GM18508 (cell line): ENCODE results near the gene RRAS2.
"Not testable (repeated sequence)": the region's sequence is repeated elsewhere in the genome, so short reads cannot be mapped to it uniquely, and the experiment has no call there.

Experiments
- ATAC-seq: cut with Tn5 transposase; IDR thresholded peaks from one replicate; pipeline ENCODE4 v1.9.1; 2021; ENCODE audit warnings: moderate number of reproducible peaks; ENCODE audit not compliant: insufficient read depth, unreplicated experiment

RRAS2 gene

GRCh38 chr11:14264966-14265365, 94.0 kb downstream of the RRAS2 start:
- ATAC-seq, result no peak

- no peak for ATAC-seq
These were observed 96.6 kb downstream of the RRAS2 start for GRCh38 chr11:14262271-14262846.

- no peak for ATAC-seq
These were observed 97.9 kb downstream of the RRAS2 start for GRCh38 chr11:14261066-14261465.

DNA sequence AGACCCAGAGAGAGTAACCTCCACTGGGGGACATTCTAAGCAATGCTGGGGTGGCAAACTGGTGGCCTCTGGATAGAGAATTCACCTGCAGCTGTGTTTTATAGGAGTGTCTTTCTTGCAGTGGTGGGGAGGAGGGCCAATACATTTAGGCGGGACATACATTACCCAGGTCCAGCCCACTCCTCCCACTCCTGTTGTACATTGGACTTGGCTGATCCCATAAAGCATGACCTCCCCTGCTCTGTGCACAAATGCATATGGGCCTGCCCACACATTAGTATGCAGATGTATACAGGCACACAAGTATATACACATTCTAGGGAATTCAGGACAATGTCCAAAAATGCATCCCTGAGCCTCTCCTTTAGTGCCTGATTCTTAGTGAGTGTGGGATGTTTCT, 99.1 kb downstream of the RRAS2 start:
- no peak for ATAC-seq

DNA sequence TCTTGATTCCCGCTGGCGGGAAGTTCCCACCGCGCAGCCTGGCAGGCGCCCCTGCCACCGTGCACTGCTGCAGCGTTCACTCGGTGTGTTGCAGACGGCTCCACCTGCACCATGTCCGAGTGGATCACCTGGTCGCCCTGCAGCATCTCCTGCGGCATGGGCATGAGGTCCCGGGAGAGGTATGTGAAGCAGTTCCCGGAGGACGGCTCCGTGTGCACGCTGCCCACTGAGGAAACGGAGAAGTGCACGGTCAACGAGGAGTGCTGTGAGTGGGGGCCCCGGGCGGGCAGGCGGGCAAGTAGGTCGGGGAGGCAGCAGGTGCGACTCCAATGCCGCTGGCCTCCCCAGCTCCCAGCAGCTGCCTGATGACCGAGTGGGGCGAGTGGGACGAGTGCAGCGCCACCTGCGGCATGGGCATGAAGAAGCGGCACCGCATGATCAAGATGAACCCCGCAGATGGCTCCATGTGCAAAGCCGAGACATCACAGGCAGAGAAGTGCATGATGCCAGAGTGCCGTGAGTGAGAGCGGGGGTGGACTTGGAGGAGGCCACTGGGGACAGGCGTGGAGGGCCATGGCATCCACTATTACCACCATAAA, 99.7 kb downstream of the RRAS2 start:
- no peak for ATAC-seq

DNA sequence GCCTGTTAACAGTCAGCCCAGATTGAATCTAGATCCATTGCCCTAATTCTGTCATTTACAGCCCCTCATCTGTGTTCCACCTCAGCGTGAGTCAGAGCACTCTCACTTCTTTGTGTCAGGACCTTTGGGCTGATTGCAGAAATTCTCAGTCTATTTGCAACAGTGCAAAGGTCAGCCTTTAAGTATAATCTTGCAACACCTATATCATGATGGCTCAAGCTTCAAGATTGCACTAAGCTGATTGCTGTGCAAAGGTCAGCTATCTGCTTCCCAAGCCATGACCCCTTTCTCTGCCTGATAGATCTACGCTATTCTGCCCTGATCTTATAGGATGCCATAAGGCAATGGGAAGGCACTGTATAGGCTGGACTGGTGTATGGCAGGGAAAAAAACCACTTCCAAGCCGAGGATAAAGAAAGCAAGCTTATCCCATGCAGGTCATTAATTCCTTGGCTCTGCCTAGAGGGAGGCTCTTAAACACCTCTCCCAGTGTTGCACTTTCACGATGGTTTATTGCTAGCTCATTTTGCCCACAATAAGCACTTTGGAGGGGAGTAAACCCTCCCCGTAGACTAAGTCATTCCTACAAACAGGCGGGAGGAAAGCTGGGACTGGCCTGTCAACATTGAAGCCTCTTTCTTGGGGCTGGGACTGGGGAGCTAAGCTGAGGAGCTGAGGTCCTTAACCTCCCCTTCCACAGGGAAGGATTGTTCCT, 100.6 kb downstream of the RRAS2 start:
- ATAC-seq, result no peak

- ATAC-seq, result no peak
These were observed 103.8 kb downstream of the RRAS2 start for GRCh38 chr11:14255238-14255534.

DNA sequence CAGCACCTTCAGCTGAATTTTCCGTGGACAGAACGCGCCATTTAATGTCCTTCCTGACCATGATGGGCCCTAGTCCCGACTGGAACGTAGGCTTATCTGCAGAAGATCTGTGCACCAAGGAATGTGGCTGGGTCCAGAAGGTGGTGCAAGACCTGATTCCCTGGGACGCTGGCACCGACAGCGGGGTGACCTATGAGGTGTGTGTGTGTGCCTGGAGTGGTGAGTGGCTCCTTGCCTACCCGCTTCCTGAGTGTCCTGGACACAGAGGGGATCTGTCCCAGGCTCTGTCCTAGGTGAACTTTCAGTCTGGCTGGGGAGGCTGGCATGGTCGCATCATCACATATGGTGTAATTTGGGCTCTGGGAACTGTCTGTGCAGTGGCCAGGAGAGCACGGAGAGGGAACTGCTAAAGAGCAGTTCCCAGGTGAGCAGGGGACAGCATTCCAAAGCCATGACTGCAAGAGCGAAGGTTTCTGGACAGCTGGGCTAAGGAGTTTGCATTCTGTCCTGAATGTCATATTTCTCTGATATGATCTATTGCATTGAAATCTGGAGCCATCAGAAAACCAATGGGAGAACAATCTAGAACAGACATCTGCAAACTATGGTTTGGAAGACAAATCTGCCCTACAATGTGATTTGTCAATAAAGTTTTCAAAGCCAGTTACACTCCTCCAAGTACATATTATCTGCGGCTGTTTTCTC, 104.3 kb downstream of the RRAS2 start:
- ATAC-seq, result no peak

DNA sequence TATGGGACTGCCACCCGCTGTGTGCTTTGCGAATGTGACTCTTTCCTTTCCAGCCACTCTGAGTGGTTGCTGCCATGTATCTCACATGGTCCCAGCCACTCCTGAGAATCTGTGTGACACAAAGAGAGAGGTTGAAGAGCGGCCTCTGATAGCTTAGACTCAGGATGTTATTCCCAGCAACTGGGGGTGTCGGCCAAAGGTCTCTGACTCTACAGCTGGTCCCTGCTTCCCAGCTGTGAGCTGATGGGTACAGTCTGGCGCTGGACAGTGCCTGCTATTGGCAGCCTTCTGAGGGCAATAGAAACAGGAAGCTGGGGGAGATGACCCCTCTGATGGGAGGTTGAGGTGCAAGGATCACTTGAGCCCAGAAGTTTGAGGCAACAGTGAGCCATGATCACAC, 105.1 kb downstream of the RRAS2 start:
- ATAC-seq, result no peak

DNA sequence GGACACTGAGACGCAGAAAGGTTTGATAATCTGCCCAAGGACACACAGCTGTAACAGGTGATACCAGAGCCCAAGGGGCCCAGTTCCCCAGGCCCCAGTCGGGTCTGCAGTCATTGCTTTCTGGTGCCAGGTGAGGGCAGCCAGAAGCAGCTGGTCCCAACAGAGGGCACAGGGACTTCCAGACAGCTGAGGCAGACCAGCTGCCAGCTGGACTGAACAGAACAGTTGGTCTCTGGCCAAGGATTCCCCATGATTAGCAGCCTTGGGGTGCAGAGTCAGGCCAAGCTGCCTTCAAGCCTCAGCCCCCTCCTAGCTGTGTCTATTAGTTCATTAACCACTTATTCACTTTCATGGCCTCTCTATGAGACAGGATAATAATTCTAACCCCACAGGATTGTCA, 105.6 kb downstream of the RRAS2 start:
- no peak for ATAC-seq

GRCh38 chr11:14252501-14252900, 106.5 kb downstream of the RRAS2 start:
- ATAC-seq, result not testable (repeated sequence)

DNA sequence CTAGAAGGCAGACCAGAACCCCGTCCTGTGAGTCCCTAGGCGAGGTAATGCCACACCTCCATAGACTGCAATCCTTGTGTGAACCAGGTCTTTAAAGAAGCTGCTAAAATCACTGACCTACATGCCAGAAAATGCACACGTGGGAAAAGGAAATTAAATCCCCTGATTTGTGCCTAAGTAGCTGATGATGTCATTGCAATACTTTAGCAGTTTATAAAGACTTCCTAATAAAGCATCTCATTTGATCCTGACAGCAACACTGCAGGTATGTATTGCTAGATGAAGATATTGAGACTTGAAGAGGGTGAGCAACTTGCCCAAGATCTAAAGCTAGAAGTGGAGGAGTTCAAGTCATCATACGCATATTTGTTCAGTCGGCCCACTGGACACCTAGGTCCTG, 107.2 kb downstream of the RRAS2 start:
- ATAC-seq, result no peak

DNA sequence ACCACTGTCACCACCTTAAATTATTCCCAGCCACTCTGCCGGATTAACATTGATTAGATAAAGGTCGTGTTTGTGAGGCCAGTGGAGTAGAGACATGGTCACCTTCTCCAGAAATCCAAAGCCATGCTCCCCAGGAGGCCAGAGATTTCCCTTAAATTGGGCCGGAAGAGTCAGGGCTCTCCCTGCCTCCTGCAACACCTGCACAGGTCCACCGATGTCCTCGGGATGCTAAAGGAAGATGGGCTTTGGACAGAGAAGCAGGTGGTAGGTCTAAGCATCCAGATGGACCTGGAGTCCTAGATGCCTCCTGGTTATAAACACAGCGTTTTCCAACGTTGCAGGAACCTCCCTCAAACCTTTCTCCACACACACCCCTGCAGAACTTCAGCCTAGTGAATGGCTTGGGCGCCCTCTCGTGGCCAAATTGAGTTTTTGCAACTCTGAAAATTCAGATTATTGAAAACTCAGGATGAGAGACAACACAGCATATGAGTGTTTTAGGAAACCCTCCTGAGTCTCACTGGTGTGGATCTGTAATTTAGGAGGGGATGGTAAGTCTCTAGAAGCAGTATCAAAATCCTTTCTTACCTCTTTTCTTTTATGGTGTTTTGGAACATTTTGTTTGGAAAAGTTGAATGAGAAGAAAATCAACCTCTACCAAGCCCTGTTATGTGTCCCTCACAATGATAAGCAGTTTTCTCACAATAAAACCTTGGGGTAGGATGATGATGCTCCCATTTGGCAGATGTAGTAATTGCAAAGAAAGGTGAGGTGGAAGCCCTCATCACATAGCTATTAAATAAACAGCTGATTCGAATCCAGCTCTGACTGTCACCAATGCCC, 109.6 kb downstream of the RRAS2 start:
- no peak for ATAC-seq

GRCh38 chr11:14248580-14248981, 110.4 kb downstream of the RRAS2 start:
- ATAC-seq, result no peak

GRCh38 chr11:14245444-14245843, 113.5 kb downstream of the RRAS2 start:
- ATAC-seq, result no peak

DNA sequence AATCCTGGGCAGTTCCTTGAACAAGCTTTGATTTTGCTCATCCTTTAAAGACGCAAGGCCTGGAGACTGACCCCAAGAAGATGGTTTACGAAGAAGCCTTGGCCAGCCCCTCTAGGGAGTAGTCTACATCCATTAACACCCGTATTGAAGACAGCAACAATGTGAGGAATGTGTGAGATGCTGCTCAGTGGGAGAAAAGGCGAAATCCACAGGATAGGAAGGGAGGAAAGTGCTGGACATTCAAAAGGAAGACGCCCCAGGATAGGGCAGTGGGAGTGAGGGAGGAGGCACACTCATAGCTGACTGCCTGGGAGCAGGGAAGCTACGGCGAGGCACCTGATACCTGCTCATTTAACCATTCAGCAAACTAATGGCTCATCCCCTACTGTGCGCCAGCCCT, 114.1 kb downstream of the RRAS2 start:
- no peak for ATAC-seq

GRCh38 chr11:14242733-14243132, 116.2 kb downstream of the RRAS2 start:
- ATAC-seq, result no peak

DNA sequence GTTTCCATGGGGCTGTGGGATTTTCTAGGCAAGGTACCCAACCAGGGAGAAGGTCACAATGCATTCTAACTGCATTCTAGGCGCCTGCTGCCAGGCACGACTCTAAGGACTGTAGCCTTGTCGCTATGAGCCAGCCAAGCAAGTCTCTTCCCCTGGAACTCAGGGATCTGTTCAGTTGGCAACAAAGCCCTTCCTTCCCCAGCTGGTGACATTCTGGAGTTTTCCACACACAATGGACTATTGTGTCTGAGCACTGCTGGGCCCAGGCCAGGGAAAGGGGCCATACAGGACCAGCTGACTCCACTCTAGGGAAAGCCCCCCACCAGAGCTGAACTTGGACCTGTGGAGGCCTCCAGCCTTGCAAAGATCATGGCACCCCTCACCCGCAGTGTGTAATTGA, 116.8 kb downstream of the RRAS2 start:
- no peak for ATAC-seq

DNA sequence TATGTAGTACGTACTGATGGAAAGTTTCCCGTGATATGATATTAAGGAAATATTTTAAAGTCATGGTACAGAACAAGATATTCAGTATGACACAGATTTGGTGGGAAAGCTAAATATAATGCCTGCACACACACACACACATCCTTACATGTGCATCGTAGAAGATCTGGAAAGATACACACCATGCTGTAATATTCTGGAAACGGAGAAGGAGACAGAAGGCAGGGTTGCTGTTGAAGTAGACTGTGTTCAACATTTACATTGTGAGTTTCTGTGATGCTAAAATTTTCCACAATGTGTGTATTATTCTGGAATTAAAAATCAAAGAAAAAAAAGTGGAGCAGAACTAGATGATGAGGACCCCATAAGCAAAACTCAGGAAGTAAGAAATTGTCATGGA, 118.0 kb downstream of the RRAS2 start:
- no peak for ATAC-seq

DNA sequence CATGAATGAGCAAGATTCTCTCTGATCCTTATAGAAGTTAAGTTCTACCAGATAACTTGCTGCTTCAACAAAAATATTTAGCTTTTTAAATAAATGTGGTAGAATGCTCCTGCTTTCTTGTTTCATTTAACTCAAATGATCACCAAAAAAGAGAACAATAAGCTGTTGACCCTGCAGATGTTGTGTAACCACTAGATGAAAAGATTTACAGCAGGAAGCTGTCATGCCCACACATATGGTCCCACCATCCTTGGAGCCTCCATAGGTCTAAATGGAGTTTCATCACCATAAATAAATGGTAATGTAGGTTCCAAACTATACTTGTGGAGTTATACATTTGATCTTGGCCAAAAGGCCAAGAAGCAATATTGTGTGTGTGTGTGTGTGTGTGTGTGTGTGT, 118.8 kb downstream of the RRAS2 start:
- ATAC-seq, result no peak
